ENCODE results near the gene FIZ1. TPM values are rescaled to one million over a fixed set of nuclear protein-coding genes. Genes with fewer than 3 reads are reported as not detected.

The FIZ1 gene
- total and polyA plus RNA-seq, 4 donors: 1.1 to 4.3 (median 2.3) TPM

DNA sequence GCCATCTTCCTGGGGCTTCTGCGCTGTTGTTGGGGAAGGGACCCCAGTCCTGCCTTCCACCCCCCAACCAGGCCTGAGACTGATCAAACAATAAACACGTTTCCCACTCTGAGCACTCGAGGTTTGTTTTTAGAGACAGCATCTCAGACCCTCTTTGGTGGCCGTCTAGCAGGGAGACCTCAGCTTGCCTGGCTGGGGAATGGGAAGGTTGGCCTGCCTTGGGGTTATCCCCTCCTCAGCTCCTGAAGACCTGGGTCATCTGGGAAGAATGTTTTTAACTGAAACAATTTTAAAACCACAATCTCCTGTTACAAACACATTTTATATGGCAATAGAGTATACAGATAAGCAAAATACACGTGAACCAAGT is 46.2 kb upstream of the FIZ1 start (continued):
- no peak for TF ChIP-seq NR2F2 (IDR thresholded peaks at IDR 0.05)

DNA sequence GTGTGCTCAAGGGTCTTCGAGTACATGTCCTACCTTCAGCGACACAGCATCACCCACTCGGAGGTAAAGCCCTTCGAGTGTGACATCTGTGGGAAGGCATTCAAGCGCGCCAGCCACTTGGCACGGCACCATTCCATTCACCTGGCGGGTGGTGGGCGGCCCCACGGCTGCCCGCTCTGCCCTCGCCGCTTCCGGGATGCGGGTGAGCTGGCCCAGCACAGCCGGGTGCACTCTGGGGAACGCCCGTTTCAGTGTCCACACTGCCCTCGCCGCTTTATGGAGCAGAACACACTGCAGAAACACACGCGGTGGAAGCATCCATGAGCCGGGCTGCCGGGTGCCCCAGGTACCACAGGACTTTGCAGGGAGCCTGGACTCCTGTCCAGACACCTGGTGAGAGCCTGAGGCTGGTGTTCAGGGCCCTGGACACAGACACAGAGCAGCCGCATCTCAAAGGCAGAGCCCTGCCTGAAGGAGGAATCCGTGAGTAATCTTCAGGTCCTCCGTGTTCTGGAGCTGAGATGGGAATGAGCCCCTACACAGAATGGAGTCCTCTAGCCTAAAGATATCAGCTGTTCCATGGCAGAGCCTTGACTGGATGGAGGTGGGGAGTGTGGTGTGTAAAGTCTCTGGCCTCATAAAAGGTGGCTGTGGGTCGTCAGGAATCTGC is 45.7 kb upstream of the FIZ1 start:
- peak overlapping the region in 1 of 3 donors; percentile 70 for H3K4me3 ChIP-seq (ENCODE audit: low read depth in 1 of 3, low read length in 3 of 3)
- no peak overlapping the region for H3K9ac ChIP-seq (ENCODE audit: low read depth in 1 of 2, low read length in 2 of 2)
- no peak overlapping the region for H3K27ac ChIP-seq (ENCODE audit: low read depth in 1 of 2, low read length in 2 of 2)
- H3K27me3 ChIP-seq (ENCODE audit: control insufficient read depth in 4 of 4, insufficient read depth in 4 of 4, low read length in 3 of 4): no peaks in the 10 kb centered on the region
- 91% methylated on average over 28 of the region's 28 CpGs for WGBS
- TF ChIP-seq TAF1 (conservative IDR thresholded peaks at IDR 0.05) (no peak), FOXA1 (IDR thresholded peaks at IDR 0.05) (no peak), HNF4A (conservative IDR thresholded peaks at IDR 0.05) (no peak), RAD21 (IDR thresholded peaks at IDR 0.05) (no peak), HNF4G (IDR thresholded peaks at IDR 0.05) (no peak), YY1 (IDR thresholded peaks at IDR 0.05) (no peak), NR2F2 (IDR thresholded peaks at IDR 0.05) (no peak), JUND (IDR thresholded peaks at IDR 0.05) (no peak), SP1 (IDR thresholded peaks at IDR 0.05) (no peak)
- TF ChIP-seq, protein P1, sequence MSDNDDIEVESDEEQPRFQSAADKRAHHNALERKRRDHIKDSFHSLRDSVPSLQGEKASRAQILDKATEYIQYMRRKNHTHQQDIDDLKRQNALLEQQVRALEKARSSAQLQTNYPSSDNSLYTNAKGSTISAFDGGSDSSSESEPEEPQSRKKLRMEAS (IDR thresholded peaks at IDR 0.05): no peak
- TF ChIP-seq, protein P2, sequence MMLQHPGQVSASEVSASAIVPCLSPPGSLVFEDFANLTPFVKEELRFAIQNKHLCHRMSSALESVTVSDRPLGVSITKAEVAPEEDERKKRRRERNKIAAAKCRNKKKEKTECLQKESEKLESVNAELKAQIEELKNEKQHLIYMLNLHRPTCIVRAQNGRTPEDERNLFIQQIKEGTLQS (IDR thresholded peaks at IDR 0.05): no peak
- TF ChIP-seq, protein P3, sequence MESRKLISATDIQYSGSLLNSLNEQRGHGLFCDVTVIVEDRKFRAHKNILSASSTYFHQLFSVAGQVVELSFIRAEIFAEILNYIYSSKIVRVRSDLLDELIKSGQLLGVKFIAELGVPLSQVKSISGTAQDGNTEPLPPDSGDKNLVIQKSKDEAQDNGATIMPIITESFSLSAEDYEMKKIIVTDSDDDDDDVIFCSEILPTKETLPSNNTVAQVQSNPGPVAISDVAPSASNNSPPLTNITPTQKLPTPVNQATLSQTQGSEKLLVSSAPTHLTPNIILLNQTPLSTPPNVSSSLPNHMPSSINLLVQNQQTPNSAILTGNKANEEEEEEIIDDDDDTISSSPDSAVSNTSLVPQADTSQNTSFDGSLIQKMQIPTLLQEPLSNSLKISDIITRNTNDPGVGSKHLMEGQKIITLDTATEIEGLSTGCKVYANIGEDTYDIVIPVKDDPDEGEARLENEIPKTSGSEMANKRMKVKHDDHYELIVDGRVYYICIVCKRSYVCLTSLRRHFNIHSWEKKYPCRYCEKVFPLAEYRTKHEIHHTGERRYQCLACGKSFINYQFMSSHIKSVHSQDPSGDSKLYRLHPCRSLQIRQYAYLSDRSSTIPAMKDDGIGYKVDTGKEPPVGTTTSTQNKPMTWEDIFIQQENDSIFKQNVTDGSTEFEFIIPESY (IDR thresholded peaks at IDR 0.05): no peak
- TF ChIP-seq, protein P4, sequence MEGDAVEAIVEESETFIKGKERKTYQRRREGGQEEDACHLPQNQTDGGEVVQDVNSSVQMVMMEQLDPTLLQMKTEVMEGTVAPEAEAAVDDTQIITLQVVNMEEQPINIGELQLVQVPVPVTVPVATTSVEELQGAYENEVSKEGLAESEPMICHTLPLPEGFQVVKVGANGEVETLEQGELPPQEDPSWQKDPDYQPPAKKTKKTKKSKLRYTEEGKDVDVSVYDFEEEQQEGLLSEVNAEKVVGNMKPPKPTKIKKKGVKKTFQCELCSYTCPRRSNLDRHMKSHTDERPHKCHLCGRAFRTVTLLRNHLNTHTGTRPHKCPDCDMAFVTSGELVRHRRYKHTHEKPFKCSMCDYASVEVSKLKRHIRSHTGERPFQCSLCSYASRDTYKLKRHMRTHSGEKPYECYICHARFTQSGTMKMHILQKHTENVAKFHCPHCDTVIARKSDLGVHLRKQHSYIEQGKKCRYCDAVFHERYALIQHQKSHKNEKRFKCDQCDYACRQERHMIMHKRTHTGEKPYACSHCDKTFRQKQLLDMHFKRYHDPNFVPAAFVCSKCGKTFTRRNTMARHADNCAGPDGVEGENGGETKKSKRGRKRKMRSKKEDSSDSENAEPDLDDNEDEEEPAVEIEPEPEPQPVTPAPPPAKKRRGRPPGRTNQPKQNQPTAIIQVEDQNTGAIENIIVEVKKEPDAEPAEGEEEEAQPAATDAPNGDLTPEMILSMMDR (IDR thresholded peaks at IDR 0.05; ENCODE audit: low read depth, low read length, missing input control): no peak
- DNase-seq (ENCODE audit: low spot score): no peak
- H3K4me1 ChIP-seq (ENCODE audit: control insufficient read depth in 4 of 4, insufficient read depth in 4 of 4, low read length in 3 of 4): peaks cover 24 to 69% (median 58%) of the 10 kb centered on the region in 4 donors
- peaks cover 0 to 9% (median under 1%) of the 10 kb centered on the region in 4 donors for H3K36me3 ChIP-seq (ENCODE audit: control insufficient read depth in 4 of 4, insufficient read depth in 3 of 4, low read depth in 1 of 4, low read length in 3 of 4)
- H3K9me3 ChIP-seq (ENCODE audit: control insufficient read depth in 4 of 4, low read length in 3 of 4): no peaks in the 10 kb centered on the region

DNA sequence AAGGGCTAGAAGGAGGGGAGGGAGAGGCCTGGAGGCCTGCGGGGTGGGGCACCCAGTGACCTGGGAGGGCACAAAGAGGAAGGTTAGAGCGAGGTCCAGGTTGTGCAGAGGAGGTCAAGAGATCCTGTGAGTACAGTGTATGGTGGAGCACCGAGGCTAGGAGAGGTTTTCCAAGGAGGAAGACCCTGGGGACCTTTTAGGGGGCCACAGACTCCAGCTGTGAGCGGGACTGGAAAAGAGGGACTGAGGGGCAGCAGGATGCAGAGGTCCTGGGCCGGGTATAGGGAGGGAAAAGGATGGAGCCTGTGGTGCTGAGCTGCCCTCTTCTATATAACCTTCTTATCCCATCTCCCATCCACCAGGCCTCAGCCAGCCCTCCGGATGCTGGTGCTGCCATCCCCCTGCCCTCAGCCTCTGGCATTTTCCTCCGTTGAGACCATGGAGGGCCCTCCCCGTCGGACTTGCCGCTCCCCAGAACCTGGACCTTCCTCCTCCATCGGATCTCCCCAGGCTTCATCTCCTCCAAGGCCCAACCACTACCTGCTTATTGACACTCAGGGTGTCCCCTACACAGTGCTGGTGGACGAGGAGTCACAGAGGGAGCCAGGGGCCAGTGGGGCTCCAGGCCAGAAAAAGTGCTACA is 45.0 kb upstream of the FIZ1 start:
- 49% methylated on average over 12 of the region's 12 CpGs for WGBS
- H3K4me1 ChIP-seq (ENCODE audit: control insufficient read depth in 4 of 4, insufficient read depth in 4 of 4, low read length in 3 of 4): peaks cover 25 to 75% (median 61%) of the 10 kb centered on the region in 4 donors
- peak overlapping the region in 1 of 2 donors; percentile 91 for H3K27ac ChIP-seq (ENCODE audit: low read depth in 1 of 2, low read length in 2 of 2)
- TF ChIP-seq, protein P4 (IDR thresholded peaks at IDR 0.05; ENCODE audit: low read depth, low read length, missing input control): no peak
- TF ChIP-seq, protein P1 (IDR thresholded peaks at IDR 0.05): no peak
- no peaks in the 10 kb centered on the region for H3K27me3 ChIP-seq (ENCODE audit: control insufficient read depth in 4 of 4, insufficient read depth in 4 of 4, low read length in 3 of 4)
- peak overlapping the region; percentile 50 to 70 (median 65) for H3K4me3 ChIP-seq (ENCODE audit: low read depth in 1 of 3, low read length in 3 of 3)
- no peak for DNase-seq (ENCODE audit: low spot score)
- H3K36me3 ChIP-seq (ENCODE audit: control insufficient read depth in 4 of 4, insufficient read depth in 3 of 4, low read depth in 1 of 4, low read length in 3 of 4): peaks cover 0 to 9% (median under 1%) of the 10 kb centered on the region in 4 donors
- peak overlapping the region in 1 of 2 donors; percentile 95 for H3K9ac ChIP-seq (ENCODE audit: low read depth in 1 of 2, low read length in 2 of 2)
- H3K9me3 ChIP-seq (ENCODE audit: control insufficient read depth in 4 of 4, low read length in 3 of 4): no peaks in the 10 kb centered on the region

All from liver (tissue), 9 donors.